HG03432 (cell line): ENCODE data around the gene LTN1.
"Not testable (repeated sequence)": the region's sequence is repeated elsewhere in the genome, so short reads cannot be mapped to it uniquely, and the experiment has no call there.

Source experiments
- ATAC-seq: cut with Tn5 transposase; IDR thresholded peaks from one replicate; pipeline ENCODE4 v1.9.1; 2021; ENCODE audit warnings: mild to moderate bottlenecking, moderate library complexity; ENCODE audit not compliant: unreplicated experiment

LTN1 gene

DNA sequence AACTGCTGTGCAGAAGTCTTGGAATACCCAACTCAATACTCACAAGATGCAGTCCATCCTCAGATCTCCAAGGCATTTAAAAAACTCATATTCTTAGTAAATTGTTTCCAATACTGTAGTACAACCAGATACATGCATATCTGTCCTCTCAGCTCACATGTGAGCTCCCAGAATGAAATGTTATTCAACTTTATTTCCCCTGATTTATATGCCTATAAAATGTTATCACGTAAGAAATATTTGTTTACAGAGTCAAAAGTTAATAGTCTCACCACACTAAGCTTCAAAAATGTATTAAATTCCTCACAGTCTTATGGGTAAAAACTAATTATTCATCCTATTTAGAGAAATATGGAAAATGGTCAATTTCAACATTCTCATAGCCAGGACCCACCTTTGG is 56.6 kb downstream of the LTN1 start:
- ATAC-seq, result no peak

DNA sequence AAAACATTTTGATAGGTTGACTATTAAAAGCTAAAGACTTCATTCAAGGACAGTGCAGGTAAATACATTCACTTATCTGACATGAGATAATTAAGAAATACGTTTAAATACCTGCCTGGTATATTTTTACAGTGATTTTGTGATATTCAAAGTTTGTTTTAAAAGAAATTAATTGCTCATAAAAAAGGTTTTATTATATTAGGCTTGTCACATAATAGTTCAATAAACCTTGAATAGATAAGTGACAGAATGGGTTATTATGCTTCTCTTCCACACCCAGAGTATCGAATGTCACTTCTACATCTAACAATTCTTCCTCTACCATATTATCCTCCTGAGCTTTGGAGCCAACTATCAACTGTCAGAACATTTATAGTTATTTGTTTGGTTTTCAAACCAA is 60.0 kb downstream of the LTN1 start:
- no peak for ATAC-seq

DNA sequence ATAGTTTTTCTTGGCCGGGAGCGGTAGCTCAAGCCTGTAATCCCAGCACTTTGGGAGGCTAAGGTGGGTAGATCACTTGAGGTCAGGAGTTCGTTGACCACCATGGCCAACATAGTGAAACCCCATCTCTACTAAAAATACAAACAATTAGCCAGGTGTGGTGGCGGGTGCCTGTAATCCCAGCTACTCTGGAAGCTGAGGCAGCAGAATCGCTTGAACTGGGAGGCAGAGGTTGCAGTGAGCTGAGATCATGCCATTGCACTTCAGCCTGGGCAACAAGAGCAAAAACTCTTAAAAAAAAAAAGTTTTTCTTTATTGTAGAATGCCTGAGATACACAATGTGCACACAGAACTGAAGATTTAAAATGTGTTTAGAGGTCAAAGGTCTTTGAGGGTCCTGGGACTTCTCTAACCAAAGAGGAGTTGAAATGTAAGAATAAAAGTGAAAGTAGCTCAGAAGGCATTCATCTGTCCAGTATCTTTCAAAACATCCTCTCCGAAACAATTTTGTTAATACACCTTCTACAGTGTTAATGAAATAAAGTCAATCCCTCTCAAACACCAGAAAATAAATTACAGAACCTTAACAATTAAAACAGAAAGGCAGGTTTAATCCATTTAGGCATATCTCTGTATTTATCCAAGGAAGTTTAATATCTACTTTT is 60.8 kb downstream of the LTN1 start:
- not testable (repeated sequence) for ATAC-seq

DNA sequence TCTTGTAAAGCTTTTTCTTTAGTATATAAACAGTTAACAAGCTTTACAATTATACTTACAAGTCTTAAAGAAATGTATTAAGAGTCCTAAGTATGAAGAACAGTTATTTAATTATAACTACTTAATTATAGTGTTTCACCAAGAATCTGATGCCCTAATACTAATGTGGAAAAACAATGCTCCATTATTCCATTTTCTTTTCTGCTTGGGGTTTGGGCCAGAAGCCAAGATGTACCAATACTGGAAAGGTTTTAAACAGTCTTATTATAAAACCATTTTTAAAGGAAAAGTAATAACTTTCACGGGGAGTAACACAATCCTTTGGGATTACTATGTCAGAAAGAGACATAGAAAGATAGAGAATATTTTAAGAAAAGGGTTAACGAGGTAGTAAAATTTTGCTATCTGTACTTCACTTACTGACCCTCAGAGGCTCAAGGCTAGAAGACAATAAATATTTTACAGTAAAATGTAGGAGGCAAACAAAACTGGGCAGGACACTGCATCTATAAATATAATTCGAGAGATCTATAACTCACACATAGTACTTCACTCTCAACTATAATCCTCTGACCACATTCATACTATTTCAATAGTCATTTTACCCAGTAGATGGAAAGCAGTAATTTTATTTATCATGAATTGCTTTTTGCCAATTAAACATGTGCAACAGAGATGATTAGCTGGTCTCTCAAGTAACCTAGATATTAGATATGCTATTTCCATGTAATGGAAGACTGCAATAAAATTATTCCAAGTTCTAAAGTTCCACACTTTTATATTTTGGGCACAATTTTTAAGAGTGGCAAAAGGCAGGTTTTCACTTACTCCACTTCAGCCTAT is 63.9 kb downstream of the LTN1 start:
- ATAC-seq, result no peak

DNA sequence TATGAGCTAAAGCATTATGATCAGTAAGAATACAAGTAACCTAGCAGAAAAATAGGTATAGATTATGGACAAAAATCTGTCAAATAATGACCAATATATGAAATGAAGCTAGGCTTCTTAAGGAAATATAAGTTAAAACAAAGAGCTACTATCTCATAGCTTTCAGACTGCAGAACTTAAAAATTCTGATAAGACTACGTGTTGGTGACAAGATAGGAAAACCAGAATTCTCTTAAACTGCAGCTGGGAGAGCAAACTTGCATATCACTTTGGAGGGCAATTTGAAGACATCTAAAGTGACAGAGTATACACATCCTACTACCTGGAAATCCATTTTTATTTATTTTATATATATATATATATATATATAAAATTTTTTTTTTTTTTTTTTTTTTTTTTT is 65.5 kb downstream of the LTN1 start:
- no peak for ATAC-seq

DNA sequence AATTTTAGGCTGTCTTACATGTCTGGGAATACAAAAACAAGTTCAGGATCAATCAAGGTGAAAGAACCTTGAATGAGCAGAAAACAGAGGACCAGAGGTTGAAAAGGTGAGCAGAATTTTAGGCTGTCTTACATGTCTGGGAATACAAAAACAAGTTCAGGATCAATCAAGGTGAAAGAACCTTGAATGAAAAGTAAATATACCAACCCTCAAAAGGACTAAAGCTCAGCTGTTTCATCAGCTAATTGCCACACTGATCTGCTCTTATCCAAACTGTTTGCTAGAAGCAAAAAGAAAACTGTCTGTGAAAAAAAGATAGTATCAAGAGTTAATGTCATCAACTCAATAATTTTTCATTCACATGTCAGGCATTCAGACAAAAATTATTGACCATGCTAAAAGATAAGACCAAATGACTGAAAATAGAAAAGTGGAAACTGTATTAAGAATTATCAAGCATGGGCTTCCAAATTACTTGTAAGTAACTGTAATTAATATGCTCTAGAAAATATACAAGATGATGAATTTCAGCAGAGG is 69.2 kb downstream of the LTN1 start:
- no peak for ATAC-seq

DNA sequence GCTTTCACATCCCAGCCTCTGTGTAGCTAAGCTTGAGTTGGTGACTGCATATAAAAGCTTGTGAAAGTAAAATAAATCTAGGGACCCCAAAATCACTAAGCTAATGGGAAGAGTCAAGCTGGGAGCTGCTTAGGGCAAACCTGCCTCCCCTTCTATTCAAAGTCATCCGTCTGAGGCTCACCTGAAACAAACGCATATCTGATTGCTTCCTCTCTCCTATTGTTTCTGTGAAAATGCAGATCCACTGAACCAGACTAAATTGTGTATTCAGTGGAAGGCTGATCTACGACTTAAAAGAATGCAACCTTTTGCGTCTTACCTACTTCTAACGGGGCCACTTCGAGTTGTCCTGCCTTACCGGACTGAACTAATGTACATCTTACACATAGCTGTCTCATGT is 70.3 kb downstream of the LTN1 start:
- ATAC-seq, result no peak

DNA sequence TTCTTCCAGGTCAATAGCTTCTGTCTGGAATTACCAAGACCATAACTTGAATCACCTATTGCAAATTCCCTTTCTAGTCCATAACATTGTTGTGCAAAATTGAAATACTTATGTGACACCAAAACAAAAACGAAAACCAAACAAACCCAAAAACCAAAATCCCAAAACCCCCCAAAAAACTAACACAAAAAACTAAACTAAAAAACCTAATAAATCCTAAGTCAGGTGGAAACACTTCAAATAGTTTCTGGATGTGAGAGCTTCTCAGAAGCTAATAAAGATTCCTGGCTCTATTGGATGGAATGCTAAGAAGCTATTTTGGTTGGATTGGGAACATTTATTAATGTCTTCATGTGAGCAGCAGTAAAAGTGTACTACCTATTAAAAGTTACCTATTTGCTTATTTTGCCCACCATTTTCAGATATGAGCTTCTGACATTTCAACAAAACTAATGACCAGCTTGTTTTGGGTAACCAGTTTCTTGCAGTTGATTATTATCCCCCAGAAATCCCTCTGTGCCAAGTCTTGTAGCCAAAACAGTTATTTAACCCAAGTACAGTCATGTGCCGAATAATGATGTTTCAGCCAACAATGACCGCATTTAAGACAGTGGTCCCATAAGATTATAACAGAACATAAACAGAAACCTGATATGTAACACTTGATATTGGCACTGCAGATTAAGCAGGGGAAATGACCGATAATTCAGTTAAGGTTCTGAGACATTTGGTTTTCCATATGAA is 76.4 kb downstream of the LTN1 start:
- ATAC-seq, result no peak

DNA sequence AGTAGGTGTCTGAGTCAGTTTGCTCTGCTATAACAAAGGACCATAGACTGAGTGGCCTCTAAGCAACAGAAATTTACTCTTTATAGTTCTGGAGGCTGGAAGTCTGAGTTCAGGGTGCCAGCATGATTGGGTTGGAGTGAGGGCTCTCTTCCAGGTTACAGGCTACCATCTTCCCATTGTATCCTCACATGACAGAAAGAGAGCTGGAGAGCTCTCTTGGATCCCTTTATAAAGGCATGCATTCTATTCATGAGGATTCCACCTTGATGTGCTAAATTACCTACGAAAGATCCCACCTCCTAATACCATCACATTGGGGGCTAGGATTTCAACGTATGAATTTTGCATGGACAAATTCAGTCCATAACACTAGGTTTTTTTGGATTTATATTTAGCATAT is 79.6 kb downstream of the LTN1 start:
- no peak for ATAC-seq

DNA sequence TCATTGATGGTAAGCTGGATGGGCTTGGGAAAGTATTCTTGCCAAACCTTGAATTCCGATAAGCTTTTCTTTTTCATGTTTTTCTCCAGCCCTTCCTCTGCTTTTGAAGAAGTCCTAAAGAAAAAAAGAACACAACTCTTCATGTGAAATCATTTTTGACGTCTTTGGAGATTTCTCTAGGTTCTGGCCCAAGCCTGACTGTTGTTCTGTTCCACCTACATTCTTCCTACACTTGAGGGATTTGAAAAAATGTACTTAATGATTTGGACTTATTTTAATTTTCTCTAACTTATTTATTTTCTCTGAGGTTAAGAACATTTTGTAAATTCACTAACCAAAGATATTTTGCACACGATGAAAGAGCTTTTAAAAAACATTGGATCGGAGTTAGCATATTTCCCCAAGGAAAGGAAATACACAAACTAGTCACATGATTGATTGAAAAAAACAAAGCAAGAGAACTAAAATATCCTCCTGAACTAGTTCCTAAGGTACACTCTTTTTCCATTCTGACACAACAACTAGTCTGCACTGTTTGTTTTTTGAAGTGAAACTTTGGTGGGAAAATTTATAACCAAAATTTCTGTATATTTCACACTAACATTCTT is 82.3 kb downstream of the LTN1 start:
- no peak for ATAC-seq

DNA sequence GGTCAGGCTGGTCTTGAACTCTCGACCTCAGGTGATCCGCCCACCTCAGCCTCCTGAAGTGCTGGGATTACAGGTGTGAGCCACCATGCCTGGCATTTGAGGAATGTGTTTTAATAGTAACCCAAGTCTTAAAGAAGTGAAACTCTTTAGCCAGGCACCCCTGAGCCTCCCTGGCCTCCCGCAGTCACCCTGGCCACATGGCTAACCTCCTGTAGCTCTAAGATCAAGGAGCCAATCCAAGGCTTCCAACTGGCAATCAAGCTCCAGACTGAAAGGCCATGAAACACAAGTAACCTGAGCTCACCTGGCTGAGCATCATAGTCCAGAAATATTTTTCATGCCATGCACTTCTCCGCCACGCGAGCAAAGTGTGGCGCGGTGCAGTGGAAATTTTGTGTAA is 84.3 kb downstream of the LTN1 start:
- ATAC-seq, result no peak

DNA sequence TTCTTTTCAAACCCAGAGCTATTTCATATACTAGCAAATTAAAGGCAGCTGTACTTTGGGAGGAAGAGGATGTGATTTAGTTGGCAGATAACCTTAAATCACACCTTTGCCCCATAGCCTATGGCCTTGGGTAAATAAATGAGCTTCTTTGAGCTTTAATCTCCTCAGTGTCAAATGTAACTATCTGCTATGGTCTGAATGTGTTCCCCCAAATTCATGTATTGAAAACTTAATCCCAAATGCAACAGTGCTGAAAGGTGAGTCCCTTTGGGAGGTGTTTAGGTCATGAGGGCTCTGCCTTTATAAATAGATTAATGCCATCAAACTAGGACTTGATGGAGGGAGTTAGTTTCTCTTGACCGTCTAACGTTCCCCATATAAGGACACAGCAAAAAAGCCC is 85.8 kb downstream of the LTN1 start:
- ATAC-seq, result no peak

DNA sequence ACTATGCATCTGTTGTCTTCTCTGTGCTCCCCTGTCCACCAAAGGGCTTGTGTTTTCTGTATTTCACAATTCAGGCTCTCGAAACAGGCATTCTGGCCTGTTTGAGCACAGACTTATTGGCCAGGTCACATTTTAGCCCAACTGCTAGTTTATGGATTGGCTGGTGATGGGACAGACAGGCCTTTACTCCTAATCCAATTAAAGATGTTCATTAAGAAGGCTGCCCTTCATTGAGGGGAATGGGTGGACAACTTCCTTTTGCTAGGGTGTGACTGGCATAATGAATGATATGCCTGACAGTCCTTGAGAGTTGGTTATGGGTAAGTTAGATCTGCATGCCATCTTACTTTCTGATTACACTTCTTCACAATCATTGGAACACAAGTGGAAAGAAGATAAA is 86.4 kb downstream of the LTN1 start:
- ATAC-seq, result no peak

DNA sequence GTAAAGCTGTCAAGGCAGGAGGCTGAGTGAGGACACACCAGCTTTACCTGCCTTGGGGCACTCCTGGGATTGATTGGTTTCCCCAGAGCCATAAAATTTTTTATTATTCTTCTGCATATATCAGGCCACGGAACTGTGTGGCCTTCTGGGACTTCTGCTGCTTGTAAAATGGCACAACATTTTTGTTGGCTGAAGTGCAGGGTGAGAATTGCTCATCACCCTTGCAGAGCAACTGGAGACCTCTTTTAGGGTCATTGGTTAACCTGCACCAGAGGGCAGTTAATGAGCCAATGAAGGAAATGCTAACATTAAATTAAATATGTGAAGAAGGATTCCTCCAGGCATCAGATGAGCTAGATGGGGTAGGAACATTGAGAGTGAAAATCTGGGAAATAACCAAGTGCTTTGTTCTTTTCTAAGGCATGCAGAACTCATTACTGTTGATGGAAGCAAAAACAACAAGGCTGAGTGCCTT is 87.7 kb downstream of the LTN1 start:
- ATAC-seq, result no peak

DNA sequence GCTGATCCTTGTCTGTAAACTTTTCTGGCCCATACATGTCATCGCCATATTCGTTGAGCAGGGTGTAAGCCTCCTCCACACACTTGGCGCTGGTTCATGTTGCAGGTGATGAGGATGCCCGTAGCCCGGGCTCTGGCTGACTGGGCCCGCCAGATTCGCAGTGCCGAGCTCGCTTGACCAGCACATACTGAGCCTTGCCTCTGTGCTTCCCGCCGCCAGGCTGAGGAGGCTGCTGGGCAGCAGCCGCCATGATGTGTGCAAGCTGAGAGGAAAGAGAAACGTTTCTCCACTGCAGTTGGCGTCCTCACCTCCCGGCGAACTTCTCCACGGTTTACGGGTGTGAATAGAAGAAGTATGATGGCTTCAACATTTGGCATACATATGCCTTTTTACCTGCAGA is 89.2 kb downstream of the LTN1 start:
- ATAC-seq, result no peak

DNA sequence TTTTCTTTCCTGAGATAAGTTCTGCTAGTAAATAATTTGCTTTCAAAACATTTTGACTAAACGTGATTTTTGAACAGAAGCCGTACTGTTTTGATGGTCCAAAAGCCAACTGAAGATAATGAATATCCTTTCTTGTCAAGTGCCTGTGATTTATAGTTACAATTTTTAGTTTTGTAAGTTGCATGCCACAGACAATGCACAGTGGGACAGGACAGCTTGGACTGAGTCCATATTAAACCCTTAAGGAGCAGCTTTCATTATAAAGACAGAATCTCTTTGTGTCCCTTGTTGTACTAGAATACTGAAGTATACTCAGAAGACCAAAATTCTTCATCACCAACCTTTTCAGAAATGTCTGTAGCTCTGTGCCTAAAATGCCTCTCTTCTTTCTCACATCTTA is 92.2 kb downstream of the LTN1 start:
- ATAC-seq, result no peak

DNA sequence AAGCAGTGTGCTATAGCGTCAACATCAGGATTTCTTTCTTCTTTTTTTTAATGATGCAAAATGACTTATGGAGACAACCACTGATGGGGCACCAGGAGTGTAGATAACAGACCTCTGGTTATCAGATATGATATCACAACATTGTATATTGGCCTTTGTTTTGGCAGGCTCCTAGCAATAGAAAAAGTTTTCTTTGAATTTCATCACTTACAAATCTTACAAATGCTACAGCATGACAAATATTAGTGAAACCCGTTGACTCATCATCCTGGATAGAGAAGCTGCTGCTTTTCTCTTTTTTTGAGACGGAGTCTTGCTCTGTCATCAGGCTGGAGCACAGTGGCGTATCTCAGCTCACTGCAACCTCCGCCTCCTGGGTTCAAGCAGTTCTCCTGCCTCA is 92.9 kb downstream of the LTN1 start:
- no peak for ATAC-seq

DNA sequence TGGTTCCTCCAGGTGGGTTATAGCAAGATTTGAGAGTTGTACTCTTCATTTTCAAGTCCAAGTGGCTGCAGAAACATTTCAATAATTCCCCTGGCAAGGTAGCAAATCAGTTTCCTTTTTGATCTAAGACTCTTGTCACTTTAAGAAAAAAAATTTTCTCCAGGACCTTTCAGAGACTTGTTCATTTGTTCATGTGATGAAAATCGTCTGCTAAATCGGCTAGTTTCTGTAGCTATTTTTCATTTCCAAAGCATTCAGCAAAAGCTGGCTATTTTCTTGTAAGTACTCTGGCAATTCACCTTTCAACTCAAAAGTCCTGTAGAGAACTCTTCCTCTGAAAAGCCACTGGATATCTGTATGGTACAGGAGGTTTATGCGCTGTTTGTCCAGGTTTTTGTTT is 93.5 kb downstream of the LTN1 start:
- ATAC-seq, result no peak

DNA sequence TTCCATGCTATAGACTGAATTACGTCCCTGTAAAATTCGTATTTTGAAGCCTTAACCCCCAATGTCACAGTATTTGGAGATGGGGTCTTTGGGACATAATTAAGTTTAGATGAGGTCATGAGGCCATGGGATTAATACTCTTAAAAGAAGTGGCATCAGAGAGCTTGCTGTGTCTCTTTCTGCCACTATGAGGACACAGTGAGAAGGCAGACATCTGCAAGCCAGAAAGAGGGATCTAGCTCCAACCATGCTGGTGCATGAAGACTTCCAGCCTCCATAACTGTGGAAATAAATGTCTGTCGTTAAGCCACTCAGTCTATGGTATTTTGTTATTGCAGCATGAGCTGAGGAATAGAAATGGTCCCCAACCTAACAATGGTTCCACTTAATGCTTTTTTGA is 99.0 kb downstream of the LTN1 start:
- no peak for ATAC-seq

DNA sequence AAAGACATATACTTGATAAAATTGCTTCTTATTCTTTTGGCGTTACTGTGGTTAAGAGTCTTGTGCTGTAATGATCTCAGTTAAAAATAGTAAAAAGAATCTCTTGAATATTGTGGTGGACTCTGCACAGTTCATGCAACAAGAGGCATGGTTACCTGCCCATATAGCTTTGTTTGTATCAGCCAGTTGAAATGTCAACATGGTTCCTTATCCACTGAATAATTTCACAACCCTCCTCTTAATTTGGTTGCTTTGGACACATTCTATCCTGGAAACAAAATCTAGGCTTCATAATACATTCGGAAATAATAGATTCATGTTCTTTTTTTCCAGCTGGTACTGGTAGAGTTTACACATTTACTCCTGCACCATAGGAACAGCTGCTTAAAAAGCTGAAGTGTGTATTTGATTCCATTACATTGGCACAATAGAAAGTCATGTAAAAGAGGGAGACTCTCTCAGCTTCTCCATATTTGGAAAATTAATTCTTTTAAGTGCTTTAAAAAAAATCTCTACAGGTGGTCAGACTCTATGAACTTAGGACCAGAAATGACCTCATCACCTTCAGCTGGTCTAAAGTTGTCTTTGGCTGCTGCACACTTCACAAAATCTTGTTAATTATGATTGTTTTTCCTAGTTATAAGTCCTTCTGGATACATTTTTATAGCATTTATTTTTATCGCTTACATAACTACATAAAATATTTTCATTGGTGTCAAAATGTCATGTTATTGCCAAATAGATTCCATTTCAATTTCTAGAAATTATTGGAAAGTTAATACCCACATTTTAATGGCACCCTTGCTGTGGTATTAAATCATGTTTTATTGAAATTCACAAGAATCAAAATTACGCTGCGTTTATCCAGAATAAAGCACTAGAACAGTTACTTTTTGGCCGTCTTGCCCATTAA is 100.2 kb downstream of the LTN1 start:
- ATAC-seq, result no peak
